ENCODE measurements around the gene KLF17.
"Not testable (repeated sequence)": the region's sequence is repeated elsewhere in the genome, so short reads cannot be mapped to it uniquely, and the experiment has no call there.

The KLF17 gene

DNA sequence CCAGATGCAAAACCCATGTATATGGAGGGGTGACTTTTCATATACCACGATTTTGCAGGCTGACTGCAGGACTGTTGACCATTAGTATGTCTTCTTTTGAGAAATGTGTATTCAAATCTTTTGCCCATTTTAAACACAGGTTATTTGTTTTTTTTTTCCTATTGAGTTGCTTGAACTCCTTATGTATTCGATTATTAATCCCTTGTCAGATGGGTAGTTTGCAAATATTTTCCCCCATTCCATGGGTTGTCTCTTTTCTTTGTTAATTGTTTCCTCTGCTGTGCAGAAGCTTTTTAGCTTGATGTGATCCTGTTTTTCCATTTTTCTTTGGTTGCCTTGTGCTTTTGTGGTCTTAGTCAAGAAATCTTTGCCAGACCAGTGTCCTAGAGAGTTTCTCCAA lies 24.6 kb upstream of the KLF17 start:
- H3K4me1 Mint-ChIP-seq (ENCODE audit: low read depth): no peaks in the 10 kb centered on the region
- no peak overlapping the region for H3K27ac Mint-ChIP-seq
- no peaks in the 10 kb centered on the region for H3K9me3 Mint-ChIP-seq

DNA sequence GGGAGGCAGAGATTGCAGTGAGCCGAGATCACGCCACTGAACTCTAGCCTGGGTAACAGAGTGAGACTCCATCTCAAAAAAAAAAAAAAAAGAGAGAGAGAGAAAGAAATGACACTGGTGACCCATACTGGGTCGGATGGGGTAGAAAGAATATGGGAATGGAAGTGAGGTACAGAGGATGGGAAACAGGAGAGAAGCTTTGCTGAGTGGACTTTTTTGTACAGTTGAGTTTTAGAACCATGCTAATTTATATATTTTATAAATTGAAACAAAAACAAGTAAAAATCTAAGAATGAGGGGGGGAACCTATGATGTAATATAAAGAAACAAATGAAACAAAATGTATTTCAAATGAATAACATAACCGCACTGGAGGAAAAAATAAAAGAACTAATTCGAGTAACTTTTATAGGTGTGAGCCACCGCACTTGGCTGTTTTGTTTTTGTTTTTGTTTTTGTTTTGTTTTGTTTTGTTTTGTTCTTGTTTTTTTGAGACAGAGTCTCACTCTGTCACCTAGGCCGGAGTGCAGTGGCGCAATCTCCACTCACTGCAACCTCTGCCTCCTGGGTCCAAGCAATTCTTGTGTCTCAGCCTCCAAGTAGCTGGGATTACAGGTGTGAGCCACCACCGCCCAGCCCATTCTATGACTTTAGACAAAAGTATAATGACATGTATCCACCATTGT lies 18.3 kb upstream of the KLF17 start:
- Mint-ChIP-seq H3K27ac (no peak overlapping the region), H3K36me3 (ENCODE audit: low read depth) (no peaks in the 10 kb centered on the region), H3K27me3 (ENCODE audit: low read depth) (peaks cover 5% of the 10 kb centered on the region), H3K9me3 (no peaks in the 10 kb centered on the region), H3K4me3 (no peak overlapping the region), H3K4me1 (ENCODE audit: low read depth) (no peaks in the 10 kb centered on the region)

More for the DNA sequence above, 24.6 kb upstream of the KLF17 start:
- Mint-ChIP-seq H3K36me3 (ENCODE audit: low read depth) (no peaks in the 10 kb centered on the region), H3K27me3 (ENCODE audit: low read depth) (peaks cover 27% of the 10 kb centered on the region), H3K4me3 (no peak overlapping the region)

DNA sequence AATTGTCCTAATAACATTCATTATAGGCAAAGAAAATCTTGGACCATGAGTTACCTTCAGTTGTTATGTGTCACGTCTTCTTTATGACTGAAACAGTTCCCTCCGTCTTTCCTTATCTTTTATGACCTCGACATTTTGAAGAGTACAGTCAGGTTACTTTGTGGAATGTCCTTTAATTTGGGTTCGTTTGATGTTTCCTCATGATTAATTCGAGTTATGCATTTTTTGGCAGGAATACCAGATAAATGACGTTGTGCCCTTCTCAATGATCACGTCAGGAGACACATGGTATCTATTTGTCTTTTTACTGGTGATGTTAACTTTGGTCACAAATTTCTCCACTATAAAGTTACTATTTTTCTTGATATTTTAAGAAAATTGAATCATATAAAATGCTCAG lies 17.3 kb upstream of the KLF17 start:
- peaks cover 9% of the 10 kb centered on the region for H3K27me3 Mint-ChIP-seq (ENCODE audit: low read depth)
- no peaks in the 10 kb centered on the region for H3K9me3 Mint-ChIP-seq
- H3K4me3 Mint-ChIP-seq: no peak overlapping the region
- H3K4me1 Mint-ChIP-seq (ENCODE audit: low read depth): no peaks in the 10 kb centered on the region
- no peak overlapping the region for H3K27ac Mint-ChIP-seq
- no peaks in the 10 kb centered on the region for H3K36me3 Mint-ChIP-seq (ENCODE audit: low read depth)

DNA sequence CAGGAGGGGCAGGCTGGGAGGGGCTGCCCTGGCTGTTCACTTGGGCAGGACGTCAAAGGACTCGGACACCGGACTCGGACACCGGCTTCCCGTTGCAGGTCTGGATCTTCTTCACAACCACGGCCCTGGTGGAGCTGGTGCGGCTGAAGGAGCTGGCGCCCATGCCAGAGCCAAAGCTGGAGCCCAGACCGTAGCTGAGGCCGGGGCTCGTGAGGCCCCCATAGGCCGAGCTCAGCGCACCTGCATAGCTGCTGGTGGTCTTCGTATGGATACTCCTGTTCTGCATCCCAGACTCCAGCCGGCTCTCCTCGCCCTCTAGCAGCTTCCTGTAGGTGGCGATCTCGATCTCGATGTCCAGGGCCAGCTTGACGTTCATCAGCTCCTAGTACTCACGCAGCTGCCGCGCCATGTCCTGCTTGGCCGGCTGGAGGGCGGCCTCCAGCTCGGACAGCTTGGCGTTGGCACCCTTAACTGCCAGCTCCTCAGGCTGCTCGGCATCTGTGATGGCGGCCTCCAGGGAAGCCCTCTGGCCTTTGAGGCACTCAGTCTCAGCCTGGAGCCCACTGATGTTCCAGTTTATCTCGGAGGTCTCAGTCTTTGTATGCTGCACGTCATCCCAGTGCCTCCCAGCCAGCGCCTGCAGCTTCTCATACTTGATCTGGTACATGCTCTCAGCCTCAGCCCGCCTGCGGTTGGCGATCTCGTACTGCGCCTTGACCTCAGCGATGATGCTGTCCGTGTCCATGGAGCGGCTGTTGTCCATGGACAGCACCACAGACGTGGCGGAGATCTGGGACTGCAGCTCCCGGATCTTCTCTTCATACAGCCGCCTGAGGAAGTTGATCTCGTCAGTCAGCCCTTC lies 15.1 kb upstream of the KLF17 start:
- Mint-ChIP-seq H3K4me3 (no peak overlapping the region), H3K27ac (no peak overlapping the region), H3K9me3 (no peaks in the 10 kb centered on the region), H3K36me3 (ENCODE audit: low read depth) (no peaks in the 10 kb centered on the region), H3K4me1 (ENCODE audit: low read depth) (no peaks in the 10 kb centered on the region), H3K27me3 (ENCODE audit: low read depth) (peaks cover 16% of the 10 kb centered on the region)

DNA sequence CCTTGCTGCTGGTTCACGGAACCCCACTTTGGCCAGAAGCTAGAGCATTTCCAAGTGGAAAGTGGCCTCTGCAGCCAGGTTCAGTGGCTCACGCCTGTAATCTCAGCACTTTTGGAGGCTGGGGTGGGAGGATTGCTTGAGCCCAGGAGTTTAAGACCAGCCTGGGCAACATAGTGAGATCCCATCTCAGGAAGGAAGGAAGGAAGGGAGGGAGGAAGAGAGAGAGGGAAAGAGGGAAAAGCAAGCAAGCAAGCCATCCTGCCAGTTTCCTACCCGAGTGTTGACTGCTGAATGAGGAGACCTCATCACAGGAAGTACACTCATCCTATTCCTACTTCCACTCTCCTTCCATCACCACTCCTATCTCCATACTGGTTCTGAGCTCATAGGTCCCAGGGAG lies 12.8 kb upstream of the KLF17 start:
- Mint-ChIP-seq H3K27me3 (ENCODE audit: low read depth) (peaks cover 17% of the 10 kb centered on the region), H3K36me3 (ENCODE audit: low read depth) (no peaks in the 10 kb centered on the region), H3K9me3 (no peaks in the 10 kb centered on the region), H3K4me1 (ENCODE audit: low read depth) (no peaks in the 10 kb centered on the region), H3K27ac (no peak overlapping the region), H3K4me3 (no peak overlapping the region)

DNA sequence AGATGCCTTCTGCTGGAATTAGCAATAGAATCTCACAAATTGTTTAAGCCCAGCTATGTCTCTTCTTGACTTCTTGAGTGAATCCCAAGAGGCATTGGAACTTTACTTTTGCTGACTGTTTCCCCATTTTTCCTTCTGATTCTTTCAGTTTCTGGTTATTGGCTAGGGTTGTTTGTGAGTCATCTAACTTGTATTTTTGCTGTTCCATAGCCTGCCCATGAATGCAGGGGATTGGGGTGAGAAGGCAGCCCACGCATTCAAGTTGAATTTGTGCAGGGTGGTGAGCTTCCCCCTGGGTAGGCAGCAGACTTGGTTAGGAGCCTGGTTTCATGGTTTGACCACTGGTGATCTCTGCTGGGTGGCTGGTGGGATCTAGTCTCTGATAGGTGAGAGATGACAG lies 10.4 kb upstream of the KLF17 start:
- H3K27me3 Mint-ChIP-seq (ENCODE audit: low read depth): peaks cover 21% of the 10 kb centered on the region
- H3K27ac Mint-ChIP-seq: no peak overlapping the region
- no peaks in the 10 kb centered on the region for H3K9me3 Mint-ChIP-seq
- H3K36me3 Mint-ChIP-seq (ENCODE audit: low read depth): no peaks in the 10 kb centered on the region
- no peak overlapping the region for H3K4me3 Mint-ChIP-seq
- H3K4me1 Mint-ChIP-seq (ENCODE audit: low read depth): no peaks in the 10 kb centered on the region

DNA sequence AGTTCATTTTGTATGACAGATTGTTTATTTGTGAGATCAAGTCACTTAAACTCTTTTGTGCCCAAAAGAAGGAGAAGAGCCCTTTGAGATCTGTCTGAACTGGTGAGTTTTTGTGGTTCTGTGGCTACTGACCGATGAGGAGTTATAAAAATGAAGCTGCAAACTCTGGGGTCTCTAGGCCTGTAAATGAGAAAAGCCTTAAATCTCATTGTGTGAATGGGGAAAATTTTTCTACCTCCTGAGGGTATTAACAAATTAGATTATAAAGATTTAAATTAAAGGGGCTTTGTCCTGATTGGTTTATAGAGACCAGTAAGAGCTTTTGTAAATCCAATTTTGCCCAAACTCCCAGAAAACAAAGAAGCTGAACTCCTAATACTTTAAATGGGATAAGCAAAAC lies 9.7 kb upstream of the KLF17 start:
- peaks cover 26% of the 10 kb centered on the region for H3K27me3 Mint-ChIP-seq (ENCODE audit: low read depth)
- H3K36me3 Mint-ChIP-seq (ENCODE audit: low read depth): no peaks in the 10 kb centered on the region
- no peak overlapping the region for H3K27ac Mint-ChIP-seq
- no peaks in the 10 kb centered on the region for H3K4me1 Mint-ChIP-seq (ENCODE audit: low read depth)
- H3K9me3 Mint-ChIP-seq: no peaks in the 10 kb centered on the region
- no peak overlapping the region for H3K4me3 Mint-ChIP-seq

DNA sequence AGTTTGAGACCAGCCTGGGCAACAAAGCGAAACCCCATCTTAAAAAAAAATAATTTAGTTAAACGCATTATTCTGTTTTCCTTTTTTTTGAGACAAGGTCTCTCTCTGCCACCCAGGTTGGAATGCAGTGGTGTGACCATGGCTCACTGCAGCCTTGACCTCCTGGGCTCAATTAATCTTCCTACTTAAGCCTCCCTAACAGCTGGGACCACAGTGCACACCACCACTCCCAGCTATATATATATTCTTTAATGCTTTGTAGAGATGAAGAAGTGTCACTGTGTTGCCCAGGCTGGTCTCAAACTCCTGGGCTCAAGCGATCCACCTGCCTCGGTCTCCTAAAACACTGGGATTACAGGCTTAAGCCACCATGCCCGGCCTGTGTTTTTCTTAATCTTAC lies 7.7 kb upstream of the KLF17 start:
- no peaks in the 10 kb centered on the region for H3K36me3 Mint-ChIP-seq (ENCODE audit: low read depth)
- no peak overlapping the region for H3K4me3 Mint-ChIP-seq
- no peaks in the 10 kb centered on the region for H3K9me3 Mint-ChIP-seq
- H3K27me3 Mint-ChIP-seq (ENCODE audit: low read depth): peaks cover 36% of the 10 kb centered on the region
- H3K4me1 Mint-ChIP-seq (ENCODE audit: low read depth): no peaks in the 10 kb centered on the region
- H3K27ac Mint-ChIP-seq: no peak overlapping the region

DNA sequence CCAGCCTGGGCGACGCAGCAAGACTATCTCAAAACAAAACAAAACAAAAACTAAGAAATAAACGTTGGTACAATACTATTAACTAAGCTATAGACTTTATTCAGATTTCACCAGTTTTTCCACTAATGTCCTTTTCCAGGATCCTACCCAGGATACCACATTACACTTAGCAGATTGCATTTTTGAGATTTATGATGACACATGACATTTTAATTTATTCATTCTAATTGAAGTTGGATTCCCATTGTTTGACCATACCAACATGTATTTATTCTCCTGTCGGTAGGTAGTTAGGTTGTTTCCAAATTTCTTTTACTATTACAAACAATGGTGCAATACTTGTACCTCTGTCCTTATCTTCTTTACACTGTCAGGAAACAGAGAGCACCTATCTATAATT lies 6.8 kb upstream of the KLF17 start:
- H3K4me3 Mint-ChIP-seq: no peak overlapping the region

DNA sequence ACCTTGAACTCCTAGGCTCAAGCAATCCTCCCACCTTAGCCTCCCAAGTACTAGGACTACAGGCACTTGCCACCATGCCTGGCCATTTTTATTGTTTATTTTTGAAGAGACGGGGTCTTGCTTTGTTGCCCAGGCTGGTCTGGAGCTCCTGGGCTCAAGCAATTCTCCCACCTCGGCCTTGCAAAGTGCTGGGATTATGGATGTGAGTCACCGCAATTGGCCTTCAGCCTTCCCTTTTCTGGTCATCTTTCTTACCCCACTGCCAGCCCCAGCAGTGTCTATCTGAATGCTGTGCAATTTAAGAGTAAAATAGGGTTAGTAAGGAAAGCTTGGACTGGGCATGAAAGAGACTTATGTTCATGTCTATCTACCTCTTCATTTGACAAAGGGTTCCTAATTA lies 6.1 kb upstream of the KLF17 start:
- H3K27me3 Mint-ChIP-seq (ENCODE audit: low read depth): peaks cover 26% of the 10 kb centered on the region
- H3K9me3 Mint-ChIP-seq: no peaks in the 10 kb centered on the region
- H3K27ac Mint-ChIP-seq: no peak overlapping the region
- H3K4me1 Mint-ChIP-seq (ENCODE audit: low read depth): no peaks in the 10 kb centered on the region
- no peak overlapping the region for H3K4me3 Mint-ChIP-seq
- H3K36me3 Mint-ChIP-seq (ENCODE audit: low read depth): no peaks in the 10 kb centered on the region

More for the DNA sequence above, 6.8 kb upstream of the KLF17 start:
- Mint-ChIP-seq H3K9me3 (no peaks in the 10 kb centered on the region), H3K27ac (no peak overlapping the region), H3K36me3 (ENCODE audit: low read depth) (no peaks in the 10 kb centered on the region), H3K27me3 (ENCODE audit: low read depth) (peaks cover 27% of the 10 kb centered on the region), H3K4me1 (ENCODE audit: low read depth) (no peaks in the 10 kb centered on the region)

DNA sequence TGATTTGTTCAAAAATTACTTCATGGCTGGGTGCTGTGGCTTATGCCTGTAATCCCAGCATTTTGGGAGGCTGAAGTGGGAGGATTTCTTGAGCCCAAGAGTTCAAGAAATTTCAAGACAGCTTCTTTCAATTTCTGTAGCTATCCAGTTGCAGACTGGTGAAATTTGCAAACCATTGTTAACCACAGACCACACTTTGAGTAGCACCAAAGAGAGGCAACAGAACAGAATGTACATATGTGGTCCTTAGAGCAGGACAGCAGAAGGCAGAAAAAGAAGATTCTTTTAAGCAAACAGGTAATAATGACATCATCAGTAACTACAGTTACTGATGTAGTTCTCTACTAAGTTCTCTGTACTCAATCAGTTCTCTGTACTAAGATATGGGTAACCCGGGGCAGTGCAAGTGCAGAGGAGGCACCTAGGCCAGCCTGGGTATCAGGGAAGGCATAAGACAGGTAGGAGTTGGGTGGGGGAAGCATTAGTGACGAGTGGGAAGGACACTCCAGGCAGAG lies 5.5 kb upstream of the KLF17 start:
- Mint-ChIP-seq H3K4me1 (ENCODE audit: low read depth) (no peaks in the 10 kb centered on the region), H3K36me3 (ENCODE audit: low read depth) (no peaks in the 10 kb centered on the region), H3K4me3 (no peak overlapping the region), H3K27me3 (ENCODE audit: low read depth) (peaks cover 27% of the 10 kb centered on the region), H3K27ac (no peak overlapping the region), H3K9me3 (no peaks in the 10 kb centered on the region)

DNA sequence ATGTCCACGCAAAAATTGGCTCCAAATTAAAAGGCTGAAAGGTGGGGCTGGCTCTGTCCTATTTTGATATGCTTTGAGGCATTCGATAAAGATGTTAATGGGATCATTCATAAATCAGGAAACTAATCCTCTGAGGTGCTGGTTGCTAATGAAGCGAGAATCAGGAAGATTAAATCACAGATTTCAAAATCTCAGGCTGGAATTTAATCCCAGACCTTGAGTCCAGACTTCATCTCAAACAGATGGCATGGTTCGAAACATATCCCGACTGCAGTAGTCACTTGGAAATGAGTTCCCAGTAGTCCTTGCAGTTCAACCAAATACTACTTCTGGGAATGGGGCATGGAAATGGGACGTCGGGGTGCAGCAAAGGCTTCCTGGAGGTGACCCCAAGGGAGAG lies 4.5 kb upstream of the KLF17 start:
- Mint-ChIP-seq H3K4me3 (no peak overlapping the region), H3K9me3 (no peaks in the 10 kb centered on the region), H3K27ac (no peak overlapping the region), H3K27me3 (ENCODE audit: low read depth) (peaks cover 23% of the 10 kb centered on the region), H3K4me1 (ENCODE audit: low read depth) (no peaks in the 10 kb centered on the region), H3K36me3 (ENCODE audit: low read depth) (no peaks in the 10 kb centered on the region)

DNA sequence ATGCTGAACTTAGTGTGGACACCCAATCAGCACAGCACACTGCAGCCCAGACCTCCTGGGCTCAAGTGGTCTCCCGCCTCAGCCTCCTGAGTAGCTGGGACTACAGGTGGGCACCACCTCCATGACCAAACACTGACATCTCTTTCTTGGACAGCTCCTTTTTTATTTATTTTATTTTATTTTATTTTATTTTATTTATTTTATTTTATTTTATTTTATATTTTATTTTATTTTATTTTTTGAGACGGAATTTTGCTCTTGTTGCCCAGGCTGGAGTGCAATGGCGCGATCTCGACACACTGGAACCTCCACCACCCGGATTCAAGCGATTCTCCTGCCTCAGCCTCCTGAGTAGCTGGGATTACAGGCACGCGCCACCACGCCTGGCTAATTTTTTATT lies 1.3 kb upstream of the KLF17 start:
- H3K4me1 Mint-ChIP-seq (ENCODE audit: low read depth); H3K4me3 Mint-ChIP-seq; H3K36me3 Mint-ChIP-seq (ENCODE audit: low read depth); H3K9me3 Mint-ChIP-seq; H3K27ac Mint-ChIP-seq: not testable (repeated sequence)
- peaks cover 34% of the 10 kb centered on the region for H3K27me3 Mint-ChIP-seq (ENCODE audit: low read depth)

DNA sequence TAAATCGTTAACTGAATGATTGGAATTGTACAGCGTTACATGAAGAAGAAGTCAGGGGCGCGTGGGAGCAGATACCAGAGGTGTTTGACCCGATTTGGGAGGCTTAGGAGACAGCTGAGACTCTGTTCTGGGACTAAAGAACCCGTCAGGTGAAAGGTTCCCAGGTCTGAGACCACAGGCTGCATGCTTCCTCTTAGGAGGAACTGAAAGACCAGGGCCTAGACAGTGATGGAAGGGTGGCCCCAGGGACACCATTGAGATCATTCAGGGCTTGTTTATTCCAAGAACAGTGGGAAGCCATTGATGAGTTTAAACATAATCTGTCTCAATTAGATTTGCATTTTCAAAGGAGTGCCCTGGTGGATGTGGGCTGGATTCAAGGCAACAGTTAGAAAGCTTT lies 904 bp downstream of the KLF17 start:
- H3K27me3 Mint-ChIP-seq (ENCODE audit: low read depth): peaks cover 31% of the 10 kb centered on the region
- H3K27ac Mint-ChIP-seq: no peak overlapping the region
- H3K4me3 Mint-ChIP-seq: no peak overlapping the region
- H3K4me1 Mint-ChIP-seq (ENCODE audit: low read depth): peaks cover 4% of the 10 kb centered on the region
- H3K9me3 Mint-ChIP-seq: no peaks in the 10 kb centered on the region
- H3K36me3 Mint-ChIP-seq (ENCODE audit: low read depth): no peaks in the 10 kb centered on the region

DNA sequence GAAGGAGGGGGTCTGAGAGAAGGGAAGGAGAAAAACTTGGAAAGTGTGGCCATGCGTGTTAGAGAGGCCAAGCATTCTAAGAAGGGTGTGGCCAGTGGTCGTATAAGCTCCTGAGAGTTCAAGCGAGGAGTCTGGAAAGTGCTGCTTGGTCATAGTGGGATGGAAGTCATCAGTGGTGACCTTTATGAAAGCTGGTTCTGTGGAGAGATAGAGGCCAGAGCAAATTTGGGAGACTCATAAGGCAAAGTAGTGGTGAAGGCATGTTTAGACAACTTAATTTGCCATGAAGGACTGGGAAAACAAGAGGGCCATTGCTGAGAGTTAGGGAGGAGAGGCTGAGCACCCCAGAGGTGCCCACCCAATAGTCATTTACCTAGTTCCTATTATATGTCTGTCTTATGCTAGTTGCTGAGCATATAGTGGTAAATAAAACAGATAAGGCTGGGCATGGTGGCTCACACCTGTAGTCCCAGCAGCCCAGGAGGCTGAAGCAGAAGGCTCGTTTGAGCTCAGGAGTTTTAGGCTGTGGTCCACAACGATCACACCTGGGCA lies 1.9 kb downstream of the KLF17 start:
- Mint-ChIP-seq H3K4me1 (ENCODE audit: low read depth) (peaks cover 4% of the 10 kb centered on the region), H3K4me3 (no peak overlapping the region), H3K36me3 (ENCODE audit: low read depth) (no peaks in the 10 kb centered on the region), H3K27ac (no peak overlapping the region), H3K9me3 (no peaks in the 10 kb centered on the region), H3K27me3 (ENCODE audit: low read depth) (peaks cover 31% of the 10 kb centered on the region)
